Dedifferentiated amniotic fluid mesenchymal stem cell (primary cell): ENCODE measurements around the gene ZBTB24.
"Not testable (repeated sequence)": the region's sequence is repeated elsewhere in the genome, so short reads cannot be mapped to it uniquely, and the experiment has no call there.

Experiments
- DNase-seq: peaks from one replicate; pipeline ENCODE4 v3.0.0-alpha.2; 2016; ENCODE audit errors: extremely low spot score

The ZBTB24 gene

DNA sequence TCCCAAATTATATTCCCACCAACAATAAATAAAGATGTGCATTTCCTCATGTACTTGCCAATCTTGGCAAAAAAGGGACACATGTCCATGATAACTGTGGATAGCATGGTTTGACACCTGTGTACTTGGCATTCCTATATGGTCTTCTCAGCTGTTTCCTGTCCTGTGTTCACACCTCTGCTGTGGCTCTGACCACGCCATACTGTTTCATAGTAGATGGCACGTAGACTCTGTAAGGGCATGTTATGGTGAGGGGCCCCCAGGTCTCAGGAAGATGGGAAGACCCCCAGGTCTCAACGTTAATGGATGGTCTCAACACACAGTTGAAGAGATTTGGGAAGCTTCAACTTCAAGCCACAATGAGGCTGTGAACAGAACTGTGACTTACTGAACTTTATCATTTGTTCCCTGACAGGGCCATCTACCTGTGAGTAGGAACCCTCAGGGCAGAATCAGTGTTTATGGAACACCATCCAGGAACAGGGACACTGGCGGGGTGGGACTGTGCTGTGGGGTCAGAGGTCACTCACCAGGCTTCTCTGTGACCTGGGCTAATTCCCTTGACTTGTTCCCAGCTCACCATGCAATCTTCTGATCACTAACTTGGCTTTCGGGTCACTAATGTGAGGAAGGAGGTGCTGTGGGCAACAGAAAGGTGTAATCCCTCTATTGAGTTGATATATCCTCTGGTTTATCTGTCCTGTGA, 11.8 kb downstream of the ZBTB24 start:
- no peak for DNase-seq

DNA sequence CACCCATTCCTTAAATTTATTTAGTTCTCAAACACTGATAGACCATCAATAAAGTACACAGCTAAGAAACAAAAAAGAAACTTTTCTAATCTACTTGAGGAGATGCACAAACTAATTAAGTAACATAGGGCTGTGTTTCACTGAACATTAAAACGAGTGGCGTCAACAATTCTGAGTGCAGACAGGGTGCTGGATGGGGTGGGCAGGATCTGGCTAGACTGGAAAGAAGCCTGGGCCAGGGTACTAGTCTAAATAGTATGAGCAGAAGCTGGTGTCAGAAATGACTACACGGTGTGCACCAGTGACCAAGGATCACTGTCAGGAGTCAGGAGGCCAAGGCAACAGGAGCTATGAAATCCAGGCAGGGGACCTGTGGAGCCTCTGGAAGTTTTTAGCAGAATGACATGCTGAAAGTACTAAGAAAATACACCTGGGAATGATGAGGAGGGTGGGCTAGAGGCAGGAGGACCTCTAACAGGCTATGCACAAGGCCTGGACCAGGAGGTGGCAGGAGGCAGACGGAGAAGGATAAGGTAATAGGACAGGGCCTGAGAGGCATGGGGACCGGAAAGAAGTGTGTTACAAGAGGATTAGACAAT, 13.3 kb downstream of the ZBTB24 start:
- DNase-seq, result no peak

DNA sequence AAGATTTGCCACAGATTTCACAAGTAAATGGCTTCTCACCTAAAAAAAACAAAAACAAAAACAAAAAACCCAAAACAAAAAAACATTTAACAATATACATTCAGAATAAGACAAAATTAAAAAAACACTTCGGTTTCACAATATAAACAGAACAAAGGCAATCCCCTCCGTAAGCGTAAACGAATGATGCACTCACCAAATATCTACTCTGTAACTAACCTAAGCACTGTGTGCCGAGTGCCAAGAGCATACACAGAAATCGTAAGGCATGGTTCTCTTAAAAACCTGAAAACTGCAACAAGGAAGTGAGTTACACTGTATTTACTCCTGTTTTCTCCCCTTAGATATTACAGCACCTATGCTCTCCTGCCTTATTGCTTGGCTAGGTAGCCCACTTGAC, 15.3 kb downstream of the ZBTB24 start:
- DNase-seq, result no peak

DNA sequence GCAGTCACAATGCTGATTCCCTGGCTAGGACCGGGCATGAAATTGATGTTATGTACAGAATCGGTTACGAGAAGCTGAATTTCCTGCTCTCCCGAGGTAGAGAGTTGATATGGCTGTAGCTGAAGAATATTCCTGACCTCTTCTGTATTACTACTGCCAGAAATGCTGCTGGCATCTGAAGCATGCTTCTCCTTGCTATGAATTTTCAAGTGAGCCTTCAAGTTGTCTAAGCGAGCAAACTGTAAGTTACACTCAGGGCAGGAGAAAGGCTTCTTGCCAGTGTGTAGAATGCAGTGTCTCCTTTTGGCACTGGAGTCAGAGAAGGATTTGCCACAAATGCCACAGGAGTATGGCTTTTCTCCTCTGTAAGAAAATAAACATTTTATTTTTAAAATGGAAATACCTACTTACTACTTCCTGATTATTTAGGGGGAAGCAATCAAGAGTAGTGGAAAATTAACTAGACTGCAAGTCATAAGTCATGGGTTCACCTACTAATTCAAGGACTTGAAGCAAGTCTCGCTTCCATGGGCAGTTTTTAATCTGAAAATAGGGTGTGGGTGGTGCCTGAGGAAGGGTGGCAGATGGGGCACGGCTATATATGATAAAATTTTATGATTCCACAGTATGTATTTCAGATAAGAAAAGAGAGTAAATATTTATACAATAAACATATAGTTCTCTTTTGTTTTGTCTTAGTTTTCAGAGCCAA, 16.7 kb downstream of the ZBTB24 start:
- DNase-seq, result no peak

DNA sequence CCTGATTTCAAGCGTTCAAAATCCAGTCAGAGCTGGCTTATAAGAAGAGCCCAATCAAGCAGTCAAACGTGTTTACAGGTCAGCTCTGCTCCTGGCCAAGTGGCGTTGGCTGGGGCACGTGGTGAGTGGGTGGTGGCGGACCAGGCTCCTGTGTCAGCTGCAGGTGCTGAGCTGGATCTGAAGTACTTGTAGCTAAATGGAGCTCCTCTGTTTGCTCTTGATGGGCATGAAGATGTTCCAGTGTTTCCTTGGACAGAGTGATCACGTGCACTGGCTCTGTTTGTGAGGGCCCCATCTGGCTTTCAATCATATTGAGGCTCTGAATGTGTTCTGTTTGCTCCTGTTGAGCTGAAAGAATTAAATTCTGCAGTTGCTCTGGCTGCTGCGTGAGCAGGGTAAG, 17.2 kb downstream of the ZBTB24 start:
- DNase-seq, result no peak

DNA sequence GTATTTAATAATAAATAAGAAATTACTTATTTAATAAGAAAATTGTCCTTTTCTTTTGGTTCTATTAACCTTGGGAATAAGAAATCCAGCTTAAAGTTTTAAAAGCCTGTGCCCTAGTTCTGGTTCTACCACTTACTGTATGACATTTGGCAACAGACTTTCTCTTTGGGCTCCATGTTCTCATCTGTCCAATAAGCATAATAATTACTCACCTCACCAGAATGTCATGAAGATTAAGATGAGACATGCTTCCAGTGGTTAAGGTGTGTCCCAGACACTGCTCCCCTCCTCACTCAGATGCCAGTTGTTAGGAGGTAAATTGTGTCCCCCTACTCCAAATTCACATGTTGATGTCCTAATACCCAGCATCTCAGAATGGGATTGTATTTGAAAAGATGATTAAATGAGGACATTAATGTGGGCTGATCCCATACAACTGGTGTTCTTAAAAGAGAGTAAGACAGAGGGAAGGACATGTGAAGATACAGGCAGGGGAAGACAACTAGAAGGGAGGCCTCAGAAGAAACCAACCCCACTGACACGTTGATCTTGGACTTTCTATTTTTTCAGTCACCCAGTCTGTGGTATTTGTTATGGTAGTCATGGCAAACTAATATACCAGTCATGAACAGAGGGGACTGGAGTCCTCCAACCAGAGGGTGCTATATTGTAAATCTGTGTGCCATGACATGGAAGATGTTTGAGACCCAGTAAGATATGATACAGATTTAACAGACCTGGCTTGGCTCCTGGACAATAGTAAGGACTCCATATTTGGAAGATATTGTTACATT, 21.1 kb downstream of the ZBTB24 start:
- DNase-seq, result no peak

DNA sequence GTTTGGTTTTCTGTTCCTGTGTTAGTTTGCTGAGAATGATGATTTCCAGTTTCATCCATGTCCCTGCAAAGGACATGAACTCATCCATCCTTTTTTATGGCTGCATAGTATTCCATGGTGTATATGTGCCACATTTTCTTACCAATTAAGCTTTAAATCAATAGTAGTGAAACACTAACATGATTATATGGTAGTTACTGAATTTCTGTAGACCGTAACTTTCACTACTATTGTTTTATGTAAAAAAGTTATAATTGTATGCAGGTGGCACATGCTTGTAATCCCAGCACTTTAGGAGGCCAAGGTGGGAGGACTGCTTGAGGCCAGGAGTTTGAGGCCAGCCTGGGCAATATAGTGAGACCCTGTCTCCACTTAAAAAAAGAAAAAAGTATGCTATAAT, 21.8 kb downstream of the ZBTB24 start:
- not testable (repeated sequence) for DNase-seq

DNA sequence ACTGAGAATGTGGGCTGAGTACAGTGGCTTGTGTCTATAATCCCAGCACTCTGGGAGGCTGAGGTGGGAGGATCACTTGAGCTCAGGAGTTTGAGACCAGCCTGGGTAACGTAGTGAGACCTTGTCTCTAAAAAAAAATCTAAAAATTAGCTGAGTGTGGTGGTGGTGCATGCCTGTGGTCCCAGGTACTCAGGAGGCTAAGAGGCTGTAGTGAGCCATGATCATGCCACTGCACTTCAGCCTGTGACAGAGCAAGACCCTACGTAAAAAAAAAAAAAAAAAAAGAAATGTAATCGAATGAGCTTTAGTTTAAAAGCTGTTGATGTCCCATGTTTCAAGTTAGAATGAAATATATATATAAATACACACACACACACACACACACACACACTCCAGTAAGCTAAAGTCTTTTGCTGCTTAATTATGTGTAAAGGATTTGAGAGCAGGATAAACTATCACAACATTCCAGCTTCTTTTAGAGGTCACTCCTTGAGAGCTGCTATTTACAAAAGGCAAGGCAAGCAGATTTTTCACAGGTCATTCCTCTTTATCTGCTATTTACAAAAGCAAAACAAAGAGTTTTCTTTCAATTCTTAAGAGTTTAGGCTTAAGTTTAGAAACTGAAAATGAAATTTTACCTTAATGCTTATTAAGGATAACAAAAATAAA, 22.7 kb downstream of the ZBTB24 start:
- no peak for DNase-seq

DNA sequence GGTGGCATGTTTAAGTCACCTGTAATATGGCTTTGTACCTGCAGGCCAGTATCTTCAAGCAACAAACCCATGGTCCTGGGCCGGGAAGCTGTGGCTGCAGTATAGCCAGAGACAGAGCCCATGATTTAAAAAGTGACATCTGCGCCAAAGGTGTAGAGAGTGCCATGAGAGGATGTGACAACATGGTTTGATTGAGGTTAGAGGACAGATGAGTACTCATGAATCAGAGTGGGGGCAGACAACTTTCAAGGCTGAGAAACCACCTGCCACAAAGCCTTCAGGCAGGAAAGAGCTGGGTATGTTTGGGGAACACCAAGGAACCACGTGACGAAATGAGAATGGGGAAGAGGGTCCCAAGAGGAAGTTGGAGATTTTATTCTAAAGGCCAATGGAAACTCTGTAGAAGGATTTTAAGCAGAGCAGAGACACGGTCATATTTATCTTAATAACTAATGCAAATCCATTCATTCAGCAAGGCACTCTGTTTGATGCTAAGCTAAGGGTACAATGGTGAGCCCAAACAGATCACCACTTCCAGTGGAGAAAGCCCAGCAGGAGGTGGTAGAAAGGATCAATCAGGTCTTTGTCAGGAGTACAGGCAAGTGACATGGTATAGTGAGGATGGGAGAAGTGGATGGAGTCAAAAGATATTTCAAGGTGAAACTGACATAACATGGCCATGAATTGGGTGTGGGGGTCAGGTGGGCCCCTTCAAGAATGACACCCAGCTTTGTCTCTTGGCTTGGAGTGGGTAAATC, 24.1 kb downstream of the ZBTB24 start:
- DNase-seq, result no peak

DNA sequence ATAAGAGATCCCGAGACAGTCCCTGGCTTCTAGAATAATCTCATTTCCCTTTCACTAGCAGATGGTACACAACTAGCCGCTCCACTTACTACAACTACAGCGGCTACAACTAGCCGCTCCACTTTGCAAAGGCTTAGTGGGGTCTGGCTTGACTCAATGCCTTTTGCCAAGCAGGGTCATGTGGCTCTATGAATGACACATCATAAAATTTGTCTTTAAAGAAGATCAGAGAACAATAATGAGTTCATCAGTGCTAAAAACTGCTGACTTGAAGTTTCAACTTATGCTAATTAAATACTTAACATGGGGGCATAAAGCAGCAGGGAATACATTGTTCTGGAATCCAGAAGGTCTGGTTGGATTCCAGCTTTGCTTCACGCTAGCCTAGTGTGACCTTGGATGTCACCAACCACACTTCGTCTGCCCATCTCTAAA, 25.4 kb downstream of the ZBTB24 start:
- DNase-seq, result no peak

DNA sequence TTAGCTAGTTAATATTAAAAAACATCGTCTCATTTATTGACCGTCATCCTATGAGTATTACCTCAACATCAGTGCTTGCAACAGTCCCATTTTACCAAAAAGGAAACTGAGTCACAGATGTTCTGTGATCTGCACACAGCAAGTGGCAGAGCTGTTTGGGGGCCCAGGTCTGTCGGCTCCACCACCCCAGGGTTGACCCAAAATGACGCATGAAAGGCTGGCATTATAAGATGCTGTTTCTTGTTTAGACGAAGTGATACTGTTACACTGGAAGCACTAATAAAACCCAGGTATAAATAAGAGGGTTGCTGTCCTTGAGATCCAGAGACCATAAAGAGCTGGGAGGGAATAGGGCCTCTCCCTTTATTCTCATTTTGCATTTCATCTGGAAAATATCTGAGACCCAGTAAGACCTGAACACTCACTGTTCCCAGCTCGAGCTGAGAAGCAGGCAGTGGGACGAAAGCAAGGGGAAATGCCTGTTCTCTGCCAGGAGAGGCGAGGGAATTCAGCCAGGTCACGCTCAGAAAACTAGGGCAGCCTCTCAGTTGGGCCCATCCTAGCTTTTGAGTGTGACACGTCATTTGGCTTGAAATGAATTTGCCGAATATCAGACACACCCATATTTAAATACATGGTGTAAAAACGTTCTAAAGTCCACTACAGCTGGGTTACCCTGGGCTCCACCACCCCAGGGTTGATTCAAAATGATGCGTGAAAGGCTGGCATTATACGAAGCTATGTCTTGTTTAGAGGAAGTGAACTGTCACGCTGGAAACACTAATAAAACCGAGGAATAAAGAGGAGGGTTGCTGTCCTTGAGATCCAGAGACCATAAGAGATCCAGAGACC, 26.1 kb downstream of the ZBTB24 start:
- DNase-seq, result no peak

DNA sequence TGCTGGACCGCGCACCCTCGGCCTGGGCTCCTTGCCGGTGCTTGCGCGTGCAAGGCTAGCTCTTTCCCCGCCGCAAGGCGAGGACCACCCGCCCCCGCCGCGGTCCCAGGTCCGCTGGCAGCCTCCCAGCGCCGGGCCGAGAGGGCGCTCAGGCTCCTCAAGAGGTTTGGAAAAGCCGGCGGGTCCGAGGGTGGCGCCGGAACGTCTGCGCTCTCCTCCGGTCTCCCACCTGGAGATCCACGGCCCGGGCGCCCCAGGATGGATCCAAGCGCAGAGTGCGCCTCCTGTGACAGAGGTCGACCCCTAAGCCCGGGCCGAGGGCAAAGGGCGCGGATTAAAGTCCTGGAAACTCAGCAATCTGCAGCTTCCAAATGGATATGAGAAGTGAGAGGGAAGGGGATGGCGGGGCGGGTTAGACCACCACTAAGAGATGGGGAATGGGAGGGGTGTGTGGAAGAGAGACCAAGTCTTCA, 26.9 kb downstream of the ZBTB24 start:
- no peak for DNase-seq

DNA sequence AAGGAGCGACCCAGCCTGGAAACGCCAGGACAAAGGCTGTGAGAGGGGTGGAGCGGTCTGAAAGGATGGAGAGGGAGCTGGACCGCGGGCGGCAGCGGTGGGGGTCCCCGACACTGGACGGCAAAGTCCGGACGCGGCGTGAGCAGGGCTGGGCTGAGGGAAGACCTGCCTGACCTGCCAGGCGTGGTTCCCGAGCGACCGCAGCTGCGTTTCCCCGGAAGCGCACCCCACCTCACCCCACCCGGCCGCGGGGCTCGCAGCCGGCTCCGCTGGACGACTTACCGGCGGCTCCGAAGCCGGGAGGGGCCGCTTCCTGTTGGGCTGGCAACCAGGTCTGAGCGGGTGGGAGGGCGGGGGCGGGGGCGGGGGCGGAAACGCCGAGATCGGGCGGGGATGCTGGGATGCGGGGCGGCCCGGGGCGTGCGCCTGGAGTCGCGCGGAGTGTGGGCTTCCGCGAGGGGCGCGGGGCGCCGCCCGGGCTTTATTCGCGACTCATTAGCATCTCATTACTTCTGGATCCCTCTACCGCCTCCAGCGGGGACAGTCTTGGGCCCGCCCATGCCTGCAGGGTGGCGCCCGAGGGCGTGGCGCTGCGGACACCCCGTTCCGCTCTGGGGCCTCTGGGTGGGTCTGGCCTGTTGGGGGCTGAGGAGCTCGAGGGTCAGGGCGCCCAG, 27.4 kb downstream of the ZBTB24 start, which contains the start of gene MICAL1:
MICAL1 (minus strand) TSS at position 336 of the 674 bp plus-strand sequence. CDS start 1,576 bp downstream, outside the sequence.
- no peak for DNase-seq

DNA sequence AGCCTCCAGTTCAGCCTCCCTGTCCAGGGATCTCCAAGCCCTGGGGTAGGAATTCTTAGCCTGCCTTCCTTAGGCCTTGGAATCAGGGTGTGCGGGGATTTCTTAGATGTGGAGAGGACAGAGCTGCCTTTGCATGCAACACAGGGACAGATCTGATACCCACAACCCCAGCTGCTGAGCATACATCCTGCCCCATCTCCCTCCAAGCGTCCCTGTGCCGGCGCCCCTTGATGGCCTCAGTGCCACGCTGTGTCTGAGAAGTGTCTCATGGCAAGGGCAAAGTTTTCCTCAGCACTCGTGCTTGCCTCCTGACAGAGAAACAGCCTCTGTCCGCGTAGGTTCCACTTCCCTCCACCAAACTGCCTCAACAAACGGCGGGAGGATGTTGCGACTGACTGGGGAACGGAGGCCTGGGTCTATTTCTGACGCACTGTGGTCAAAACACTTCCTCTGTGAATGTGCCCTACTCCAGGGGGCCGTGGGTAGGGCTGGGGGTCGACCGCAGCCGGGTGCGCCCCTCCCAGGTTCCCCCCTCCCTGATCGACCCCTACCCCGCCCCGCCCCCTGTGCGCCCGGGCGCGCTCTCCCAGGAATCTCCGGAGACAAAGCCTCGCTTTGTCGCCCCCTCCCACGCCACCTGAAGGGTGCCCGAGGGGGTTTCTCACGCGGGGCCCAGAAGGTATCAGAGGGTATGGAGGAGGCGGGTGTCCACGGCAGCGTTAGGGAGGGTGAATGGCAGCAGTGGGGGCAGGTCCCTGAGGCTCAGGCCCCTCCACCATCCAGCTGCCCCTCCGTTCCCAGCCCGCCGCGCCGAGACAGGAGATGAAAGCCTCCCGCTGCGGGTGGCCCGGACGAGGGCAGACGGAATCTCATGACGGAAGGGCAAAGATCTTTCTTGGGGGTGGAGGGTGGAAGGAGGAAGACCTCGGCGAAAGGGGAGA, 28.3 kb downstream of the ZBTB24 start:
- DNase-seq, result no peak

DNA sequence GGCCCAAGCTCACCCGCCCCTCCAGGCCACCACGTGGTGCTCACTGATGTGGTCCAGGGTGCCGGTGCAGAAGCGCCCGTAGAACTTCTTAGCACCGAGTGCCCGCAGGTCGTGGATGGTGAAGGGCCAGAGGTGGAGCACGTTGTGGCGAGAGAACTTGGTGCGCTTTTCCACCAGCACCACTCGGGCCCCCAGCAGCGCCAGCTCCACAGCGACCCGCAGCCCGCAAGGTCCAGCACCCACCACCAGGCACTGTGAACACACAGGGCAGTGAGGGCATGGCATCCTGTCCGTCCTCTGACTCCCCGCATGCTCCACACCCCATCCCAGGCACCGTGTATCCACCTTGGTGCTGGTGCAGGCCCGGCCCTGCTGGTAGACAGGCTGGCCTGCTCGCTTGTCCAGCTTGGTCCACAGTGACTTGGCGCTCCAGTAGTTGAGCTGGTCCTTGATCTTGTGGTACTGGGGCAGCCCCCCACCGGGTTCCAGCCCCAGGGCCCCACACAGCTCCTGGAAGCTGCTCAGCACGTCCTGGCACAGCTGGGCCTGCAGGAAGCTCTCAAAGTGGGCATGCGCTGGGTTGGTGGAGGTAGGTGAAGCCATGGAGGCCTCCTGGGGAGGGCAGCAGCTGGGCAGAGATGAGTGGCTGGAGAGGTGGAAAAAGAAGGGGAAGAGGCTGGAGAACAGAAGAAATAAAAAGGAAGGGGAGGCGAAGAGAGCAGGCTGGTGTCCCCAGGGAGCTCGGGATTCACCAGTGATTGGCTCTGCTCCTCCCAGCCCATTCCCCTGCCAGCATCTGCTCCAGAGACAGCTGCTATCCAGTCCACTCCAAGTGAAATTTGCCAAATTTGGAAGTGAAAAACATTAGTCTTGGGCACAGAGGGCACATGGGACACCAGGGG, 29.2 kb downstream of the ZBTB24 start:
- no peak for DNase-seq

DNA sequence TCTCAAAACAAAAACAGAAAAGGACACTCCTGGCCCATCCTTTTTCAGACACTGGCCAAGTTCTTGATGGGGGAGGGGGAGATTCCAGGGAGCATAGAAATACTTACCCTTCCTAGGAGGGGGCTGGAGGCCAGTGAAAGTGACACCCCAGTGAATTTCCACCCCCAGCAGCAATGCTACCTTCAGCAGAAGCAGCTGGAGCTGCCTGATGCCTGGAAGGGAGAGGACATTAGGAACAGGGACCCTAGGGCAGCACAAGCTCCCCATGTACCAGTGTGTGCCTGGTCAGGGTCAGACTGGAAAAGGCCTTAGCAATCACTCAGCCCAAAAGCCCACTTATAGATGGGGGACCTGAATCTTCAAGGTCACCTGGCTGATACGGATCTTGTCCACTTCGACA, 29.9 kb downstream of the ZBTB24 start:
- DNase-seq, result no peak

DNA sequence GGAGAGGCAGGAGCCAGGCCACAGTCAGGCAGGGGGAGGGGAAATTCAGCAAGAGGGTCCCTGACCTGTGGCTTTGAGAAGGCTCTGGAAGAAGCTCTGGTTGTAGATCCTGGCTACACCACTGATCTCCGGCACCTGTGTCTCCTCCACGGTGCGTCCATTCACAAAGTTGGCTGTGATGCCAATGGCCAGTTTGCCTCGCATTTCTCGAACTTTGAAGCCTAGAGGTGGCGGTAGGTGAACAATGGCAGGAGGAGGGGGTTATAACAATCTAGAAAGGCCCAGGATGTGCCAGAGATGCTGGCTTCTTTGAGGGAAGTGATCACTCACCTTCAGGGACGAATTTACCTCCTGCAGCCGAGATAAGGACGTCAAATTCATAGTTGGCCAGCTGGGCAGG, 30.8 kb downstream of the ZBTB24 start:
- no peak for DNase-seq
